OCI-LY1 (cell line): ENCODE results near the gene OLR1.

Experiments used
- H2AFZ ChIP-seq: fragments of 200-600 bp; sonication (generic), shearing (Covaris generic); 2 replicates; pipeline ENCODE4 v1.6.0; 2014; ENCODE audit warnings: antibody characterized with exemption, mild to moderate bottlenecking, low read length
- H3F3A ChIP-seq: fragments of 200-600 bp; sonication (generic), shearing (Covaris generic); 2 replicates; pipeline ENCODE4 v1.6.0; 2014; ENCODE audit warnings: mild to moderate bottlenecking, antibody characterized with exemption, low read length, moderate library complexity; ENCODE audit not compliant: insufficient read depth
- H3K27ac ChIP-seq: fragments of 200-600 bp; sonication (generic); 2 replicates; pipeline ENCODE4 v1.5.1; 2014; ENCODE audit warnings: low read length, mixed run types, mild to moderate bottlenecking, low read depth; ENCODE audit not compliant: poor library complexity, severe bottlenecking
- H3K27me3 ChIP-seq: fragments of 200-600 bp; sonication (generic); 2 replicates; pipeline ENCODE4 v1.6.0; 2014; ENCODE audit warnings: antibody characterized with exemption, mild to moderate bottlenecking, low read length, moderate library complexity; ENCODE audit not compliant: insufficient read depth
- H3K36me3 ChIP-seq: fragments of 200-600 bp; sonication (generic); 2 replicates; pipeline ENCODE4 v1.6.1; 2014; ENCODE audit warnings: mild to moderate bottlenecking, antibody characterized with exemption, low read length, moderate library complexity, mixed read lengths; ENCODE audit not compliant: insufficient read depth
- H3K4me1 ChIP-seq: fragments of 200-600 bp; sonication (generic); 2 replicates; pipeline ENCODE4 v1.5.1; 2014; ENCODE audit warnings: mild to moderate bottlenecking, low read length, moderate library complexity; ENCODE audit not compliant: insufficient read depth, severe bottlenecking
- H3K4me2 ChIP-seq: fragments of 200-600 bp; sonication (generic), shearing (Covaris generic); 2 replicates; pipeline ENCODE4 v1.6.1; 2014; ENCODE audit warnings: low read length
- H3K4me3 ChIP-seq: fragments of 200-600 bp; sonication (generic); 2 replicates; pipeline ENCODE4 v1.5.1; 2014; ENCODE audit warnings: low read length, low read depth, mild to moderate bottlenecking, mixed read lengths; ENCODE audit not compliant: poor library complexity, severe bottlenecking
- H3K79me2 ChIP-seq: fragments of 200-600 bp; shearing (Covaris generic); 2 replicates; pipeline ENCODE4 v1.6.1; 2016; ENCODE audit warnings: mixed run types, low read length, mixed read lengths; ENCODE audit not compliant: insufficient read depth
- H3K9ac ChIP-seq: fragments of 200-600 bp; sonication (generic), shearing (Covaris generic); 2 replicates; pipeline ENCODE4 v1.6.1; 2014; ENCODE audit warnings: mild to moderate bottlenecking, low read length, mixed read lengths
- H3K9me2 ChIP-seq: fragments of 200-600 bp; sonication (generic), shearing (Covaris generic); 2 replicates; pipeline ENCODE4 v1.6.1; 2014; ENCODE audit warnings: low read depth, mild to moderate bottlenecking, low read length, mixed read lengths
- H3K9me3 ChIP-seq: fragments of 200-600 bp; shearing (Covaris generic); 2 replicates; pipeline ENCODE4 v1.6.1; 2014; ENCODE audit warnings: low read length, mixed read lengths
- H4K20me1 ChIP-seq: fragments of 200-600 bp; sonication (generic), shearing (Covaris generic); 2 replicates; pipeline ENCODE4 v1.6.0; 2016; ENCODE audit warnings: mild to moderate bottlenecking, low read length; ENCODE audit not compliant: insufficient read depth
- EZH2 ChIP-seq: fragments of 200-600 bp; sonication (generic), shearing (Covaris generic); IDR thresholded peaks from 2 replicates; pipeline ENCODE4 v1.8.0; 2017; ENCODE audit warnings: borderline replicate concordance, mixed run types, mild to moderate bottlenecking, antibody characterized with exemption, low read length, moderate library complexity, mixed read lengths
- TF ChIP-seq, protein P1 (sequence below): fragments of 200-600 bp; sonication (generic), shearing (Covaris generic); IDR thresholded peaks from 2 replicates; pipeline ENCODE4 v1.5.1; 2017; ENCODE audit warnings: mild to moderate bottlenecking, antibody characterized with exemption, low read length, moderate library complexity, mixed read lengths

Gene OLR1

GRCh38 chr12:10154145-10154496, 17.8 kb downstream of the OLR1 start:
- no peaks in the 10 kb centered on the region for H4K20me1 ChIP-seq
- peaks cover 7% of the 10 kb centered on the region for H3K4me1 ChIP-seq
- TF ChIP-seq, protein P1, sequence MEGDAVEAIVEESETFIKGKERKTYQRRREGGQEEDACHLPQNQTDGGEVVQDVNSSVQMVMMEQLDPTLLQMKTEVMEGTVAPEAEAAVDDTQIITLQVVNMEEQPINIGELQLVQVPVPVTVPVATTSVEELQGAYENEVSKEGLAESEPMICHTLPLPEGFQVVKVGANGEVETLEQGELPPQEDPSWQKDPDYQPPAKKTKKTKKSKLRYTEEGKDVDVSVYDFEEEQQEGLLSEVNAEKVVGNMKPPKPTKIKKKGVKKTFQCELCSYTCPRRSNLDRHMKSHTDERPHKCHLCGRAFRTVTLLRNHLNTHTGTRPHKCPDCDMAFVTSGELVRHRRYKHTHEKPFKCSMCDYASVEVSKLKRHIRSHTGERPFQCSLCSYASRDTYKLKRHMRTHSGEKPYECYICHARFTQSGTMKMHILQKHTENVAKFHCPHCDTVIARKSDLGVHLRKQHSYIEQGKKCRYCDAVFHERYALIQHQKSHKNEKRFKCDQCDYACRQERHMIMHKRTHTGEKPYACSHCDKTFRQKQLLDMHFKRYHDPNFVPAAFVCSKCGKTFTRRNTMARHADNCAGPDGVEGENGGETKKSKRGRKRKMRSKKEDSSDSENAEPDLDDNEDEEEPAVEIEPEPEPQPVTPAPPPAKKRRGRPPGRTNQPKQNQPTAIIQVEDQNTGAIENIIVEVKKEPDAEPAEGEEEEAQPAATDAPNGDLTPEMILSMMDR: no peak
- TF ChIP-seq EZH2: no peak
- peak overlapping the region; percentile 77 for H3K4me2 ChIP-seq
- H3K9me3 ChIP-seq: 0 out of 2 replicates have a peak, but pooled peaks cover 5% of the 10 kb centered on the region
- no peak overlapping the region for H2AFZ ChIP-seq
- H3K27ac ChIP-seq: no peak overlapping the region
- H3K79me2 ChIP-seq: no peaks in the 10 kb centered on the region
- no peaks in the 10 kb centered on the region for H3F3A ChIP-seq
- H3K9me2 ChIP-seq: no peaks in the 10 kb centered on the region
- peaks cover 6% of the 10 kb centered on the region; the same call in 1 of the 2 replicates for H3K27me3 ChIP-seq
- peak overlapping the region; percentile 65 for H3K4me3 ChIP-seq
- H3K9ac ChIP-seq: peak overlapping the region; percentile 60; the same call in 1 of the 2 replicates
- H3K36me3 ChIP-seq: no peaks in the 10 kb centered on the region; the same call in 1 of the 2 replicates

- Histone ChIP-seq H3K27me3 (peaks cover 6% of the 10 kb centered on the region; the same call in 1 of the 2 replicates), H3F3A (no peaks in the 10 kb centered on the region), H3K4me1 (peaks cover 7% of the 10 kb centered on the region), H3K79me2 (no peaks in the 10 kb centered on the region), H2AFZ (peak overlapping the region; percentile 55; the same call in 1 of the 2 replicates), H3K9me3 (0 out of 2 replicates have a peak, but pooled peaks cover 5% of the 10 kb centered on the region), H3K36me3 (no peaks in the 10 kb centered on the region; the same call in 1 of the 2 replicates), H4K20me1 (no peaks in the 10 kb centered on the region), H3K4me2 (peak overlapping the region; percentile 77), H3K4me3 (peak overlapping the region; percentile 65), H3K9ac (peak overlapping the region; percentile 60), H3K27ac (no peak overlapping the region), H3K9me2 (no peaks in the 10 kb centered on the region)
- TF ChIP-seq EZH2: no peak
- TF ChIP-seq, protein P1: peak; percentile 78
Measured at GRCh38 chr12:10153271-10154144, 18.4 kb downstream of the OLR1 start.

- Histone ChIP-seq H3K4me1 (peaks cover 7% of the 10 kb centered on the region), H2AFZ (no peak overlapping the region), H3K9me3 (no peaks in the 10 kb centered on the region), H3K4me2 (no peak overlapping the region), H3K36me3 (no peaks in the 10 kb centered on the region), H3K27ac (no peak overlapping the region), H3F3A (no peaks in the 10 kb centered on the region), H3K4me3 (no peak overlapping the region), H3K9me2 (no peaks in the 10 kb centered on the region), H3K9ac (no peak overlapping the region), H3K27me3 (no peaks in the 10 kb centered on the region), H4K20me1 (no peaks in the 10 kb centered on the region), H3K79me2 (no peaks in the 10 kb centered on the region)
- TF ChIP-seq, protein P1: no peak
- no peak for TF ChIP-seq EZH2
Measured at GRCh38 chr12:10151621-10152020, 20.3 kb downstream of the OLR1 start.
